Mesodermal cell (in vitro differentiated cells): ENCODE data around the gene THOC3.
"Not testable (repeated sequence)": the region's sequence is repeated elsewhere in the genome, so short reads cannot be mapped to it uniquely, and the experiment has no call there.

Source experiments
- H3K27ac ChIP-seq: 2 replicates; pipeline ENCODE4 v1.7.0; 2013; ENCODE audit warnings: mild to moderate bottlenecking, low read depth, low read length, moderate library complexity; ENCODE audit not compliant: severe bottlenecking
- H3K36me3 ChIP-seq: 2 replicates; pipeline ENCODE4 v1.7.1; 2013; ENCODE audit warnings: mild to moderate bottlenecking, low read length, moderate library complexity; ENCODE audit not compliant: control insufficient read depth, insufficient read depth
- H3K4me1 ChIP-seq: one replicate; pipeline ENCODE4 v1.7.1; 2013; ENCODE audit warnings: mild to moderate bottlenecking, low read length; ENCODE audit not compliant: insufficient read depth, control insufficient read depth, poor library complexity, severe bottlenecking
- H3K4me3 ChIP-seq: 2 replicates; pipeline ENCODE4 v1.7.0; 2013; ENCODE audit warnings: low read length, control low read depth, mild to moderate bottlenecking; ENCODE audit not compliant: insufficient read depth, poor library complexity, severe bottlenecking; ENCODE audit errors: extremely low read depth
- H3K9me3 ChIP-seq: 2 replicates; pipeline ENCODE4 v1.7.1; 2013; ENCODE audit warnings: mild to moderate bottlenecking, low read length, moderate library complexity; ENCODE audit not compliant: control insufficient read depth
- WGBS, 2 experiments: methylation state at CpG; one replicate each; pipeline ENCODE4 v1.1.5; 2013; ENCODE audit warnings: missing lambda C conversion rate in 2 of 2; ENCODE audit not compliant: insufficient coverage in 2 of 2; 5-methylcytosine and 5-hydroxymethylcytosine counted together

Gene THOC3

DNA sequence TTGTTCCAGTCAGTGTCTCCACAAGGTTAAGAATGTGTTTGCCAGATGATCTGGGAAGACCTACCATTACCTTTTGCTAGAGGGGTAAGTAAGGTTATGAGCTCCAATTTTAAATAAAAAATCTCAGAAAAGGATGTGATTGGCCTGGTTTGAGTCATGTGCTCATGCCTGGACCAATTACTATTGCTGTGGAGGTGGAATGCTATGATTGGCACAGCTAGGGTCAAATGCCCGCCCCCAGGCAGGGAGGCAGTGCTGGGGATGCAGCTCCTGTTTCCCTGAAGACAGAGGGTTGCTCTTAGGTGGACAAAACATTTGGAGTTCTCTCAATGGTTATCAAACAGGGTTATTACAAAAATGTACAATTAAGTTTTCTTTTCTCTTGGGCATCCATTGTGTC lies 29.6 kb downstream of the THOC3 start:
- H3K4me1 ChIP-seq, H3K27ac ChIP-seq, H3K4me3 ChIP-seq, H3K9me3 ChIP-seq, H3K36me3 ChIP-seq: not testable (repeated sequence)
- no CpG with 5 or more reads among the region's 1 CpG for WGBS, 2 experiments

DNA sequence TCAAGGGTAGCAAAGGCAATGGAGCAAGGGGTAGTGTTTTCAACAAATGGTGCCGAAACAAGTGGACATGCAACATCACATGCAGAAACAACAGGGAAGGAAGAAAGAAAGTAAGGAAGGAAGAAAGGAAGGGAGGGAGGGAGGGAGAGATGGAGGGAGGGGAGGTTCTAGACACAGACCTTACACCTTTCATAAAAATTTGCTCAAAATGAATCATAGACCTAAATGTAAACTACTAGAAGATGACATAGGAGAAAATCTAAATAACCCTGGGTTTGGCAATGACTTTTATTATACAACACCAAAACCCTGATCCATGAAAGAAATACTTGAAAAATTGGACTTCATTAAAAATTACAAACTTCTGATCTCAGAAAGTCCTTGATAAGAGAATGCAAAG lies 39.4 kb downstream of the THOC3 start:
- not testable (repeated sequence) for H3K9me3 ChIP-seq, H3K36me3 ChIP-seq, H3K4me1 ChIP-seq, H3K27ac ChIP-seq, H3K4me3 ChIP-seq
- no CpG with 5 or more reads among the region's 1 CpG for WGBS, 2 experiments

DNA sequence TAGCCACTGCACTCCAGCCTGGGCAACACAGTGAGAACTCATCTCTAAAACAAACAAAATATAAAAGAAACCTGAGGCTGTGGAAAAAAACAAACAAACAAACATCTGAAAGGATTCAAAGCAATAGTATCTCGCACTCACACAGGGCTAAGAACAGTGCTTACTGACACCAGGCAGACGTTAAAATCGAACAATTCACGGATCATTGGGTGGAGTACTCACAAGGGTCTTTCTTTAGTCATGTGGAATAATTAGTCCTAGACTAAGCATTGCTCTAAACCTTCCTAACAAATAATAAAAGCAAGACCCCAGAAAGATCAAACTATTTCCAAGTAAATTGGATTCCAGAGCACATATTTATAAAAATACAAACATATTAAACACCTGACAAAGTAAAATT lies 43.0 kb downstream of the THOC3 start:
- not testable (repeated sequence) for H3K9me3 ChIP-seq, H3K27ac ChIP-seq, H3K4me3 ChIP-seq, H3K36me3 ChIP-seq
- WGBS, 2 experiments: 100% methylated on average over 1 to 4 of the region's 4 CpGs
- H3K4me1 ChIP-seq: peaks cover 23% of the 10 kb centered on the region

DNA sequence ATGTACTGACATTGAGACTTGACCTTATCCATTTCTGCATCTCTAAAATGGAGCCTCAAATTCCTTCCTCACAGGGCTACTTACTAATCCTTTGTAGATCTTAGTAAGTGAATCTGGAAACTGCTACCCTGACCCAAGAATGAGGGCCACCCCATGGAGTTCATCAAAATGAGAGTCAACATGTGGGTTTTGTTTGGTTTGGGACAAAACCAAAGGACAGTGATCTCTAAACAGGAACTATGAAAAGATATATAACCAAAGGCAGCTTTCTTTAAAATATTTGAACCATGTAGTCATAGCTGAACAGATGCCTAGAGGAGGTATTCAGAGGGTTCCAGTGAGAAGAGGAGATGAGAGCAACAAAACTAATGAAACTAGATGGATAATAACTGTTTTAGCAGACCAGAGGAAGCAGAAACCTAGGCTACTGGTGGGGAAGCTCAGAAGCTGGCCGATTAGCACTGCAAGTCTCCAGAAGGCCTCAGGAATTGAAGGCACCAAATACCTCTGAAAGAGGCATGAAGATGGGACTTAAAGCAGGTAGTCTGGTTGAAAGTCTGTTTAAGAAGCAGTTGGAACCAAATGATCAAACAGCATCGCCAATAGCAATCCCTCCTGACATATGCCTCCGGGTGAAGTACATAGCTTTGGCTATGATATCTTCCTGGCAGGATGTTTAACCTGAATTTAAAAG lies 45.8 kb downstream of the THOC3 start:
- no peaks in the 10 kb centered on the region for H3K9me3 ChIP-seq
- WGBS, 2 experiments: 94 to 97% methylated on average over 3 of the region's 3 CpGs

DNA sequence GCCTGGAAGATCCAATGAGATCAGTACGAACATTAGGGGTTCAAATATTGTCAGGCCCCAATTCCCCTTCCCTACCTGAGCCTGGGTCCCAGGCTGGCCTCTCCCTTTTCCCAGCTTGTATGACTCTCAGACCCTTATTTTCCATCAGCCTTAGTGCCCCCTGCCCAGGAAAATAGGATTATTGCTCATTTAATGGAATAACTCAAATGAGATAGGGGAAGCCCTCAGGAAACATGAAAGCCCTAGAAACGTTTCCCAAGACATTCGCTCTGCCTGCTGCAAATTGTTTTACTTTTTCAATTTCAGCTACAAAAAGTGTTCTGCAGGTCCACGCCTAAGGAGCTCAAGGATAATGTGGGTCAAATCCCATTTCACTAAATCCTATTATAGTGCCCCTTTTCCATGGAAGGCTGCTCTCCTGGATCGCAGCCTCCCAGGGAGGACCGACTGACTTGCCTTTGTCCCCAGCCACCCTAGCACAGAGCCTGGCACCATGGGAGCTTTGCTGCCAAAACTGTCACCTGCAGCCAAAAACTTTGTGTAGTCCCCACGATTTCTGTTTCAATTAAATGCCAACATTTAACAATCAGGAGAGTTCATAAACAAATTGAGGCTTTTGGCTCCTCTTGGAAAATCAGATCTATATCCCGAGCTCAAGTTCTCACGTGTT lies 46.9 kb downstream of the THOC3 start:
- 87 to 91% methylated on average over 9 of the region's 9 CpGs for WGBS, 2 experiments
- no peak overlapping the region for H3K4me3 ChIP-seq
- peaks cover 23% of the 10 kb centered on the region for H3K4me1 ChIP-seq
- H3K27ac ChIP-seq: no peak overlapping the region
- no peaks in the 10 kb centered on the region for H3K9me3 ChIP-seq
- H3K36me3 ChIP-seq: no peaks in the 10 kb centered on the region

More for the DNA sequence above, 45.8 kb downstream of the THOC3 start:
- no peak overlapping the region for H3K4me3 ChIP-seq
- no peaks in the 10 kb centered on the region for H3K36me3 ChIP-seq
- peaks cover 23% of the 10 kb centered on the region for H3K4me1 ChIP-seq
- peak overlapping the region; percentile 55 for H3K27ac ChIP-seq

DNA sequence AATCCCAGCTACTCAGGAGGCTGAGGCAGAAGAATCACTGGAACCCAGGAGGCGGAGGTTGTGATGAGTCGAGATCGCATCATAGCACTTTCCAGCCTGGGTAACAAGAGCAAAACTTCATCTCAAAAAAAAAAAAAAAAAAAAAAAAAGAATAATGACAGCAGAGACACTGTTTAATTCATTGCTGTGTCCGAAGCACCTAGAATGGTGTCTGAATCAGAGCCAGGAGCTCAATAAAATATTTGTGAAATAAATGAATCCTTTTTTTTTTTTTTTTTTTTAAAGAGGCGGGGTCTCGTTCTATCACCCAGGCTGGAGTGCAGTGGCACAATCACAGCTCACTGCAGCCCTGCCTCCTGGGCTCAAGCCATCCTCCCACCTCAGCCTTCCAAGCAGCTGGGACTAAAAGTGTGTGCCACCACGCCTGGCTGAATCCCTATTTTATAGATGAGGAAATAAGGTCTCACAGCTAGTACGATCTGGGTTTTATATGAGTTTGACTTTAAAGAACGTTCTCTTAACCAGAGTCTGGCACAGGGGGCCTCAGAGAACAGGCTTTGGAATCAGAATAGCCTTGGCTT lies 47.8 kb downstream of the THOC3 start:
- no peak overlapping the region for H3K27ac ChIP-seq
- H3K9me3 ChIP-seq: no peaks in the 10 kb centered on the region
- H3K4me3 ChIP-seq: no peak overlapping the region
- 89 to 95% methylated on average over 6 to 8 of the region's 9 CpGs for WGBS, 2 experiments
- H3K4me1 ChIP-seq: peaks cover 23% of the 10 kb centered on the region
- no peaks in the 10 kb centered on the region for H3K36me3 ChIP-seq

DNA sequence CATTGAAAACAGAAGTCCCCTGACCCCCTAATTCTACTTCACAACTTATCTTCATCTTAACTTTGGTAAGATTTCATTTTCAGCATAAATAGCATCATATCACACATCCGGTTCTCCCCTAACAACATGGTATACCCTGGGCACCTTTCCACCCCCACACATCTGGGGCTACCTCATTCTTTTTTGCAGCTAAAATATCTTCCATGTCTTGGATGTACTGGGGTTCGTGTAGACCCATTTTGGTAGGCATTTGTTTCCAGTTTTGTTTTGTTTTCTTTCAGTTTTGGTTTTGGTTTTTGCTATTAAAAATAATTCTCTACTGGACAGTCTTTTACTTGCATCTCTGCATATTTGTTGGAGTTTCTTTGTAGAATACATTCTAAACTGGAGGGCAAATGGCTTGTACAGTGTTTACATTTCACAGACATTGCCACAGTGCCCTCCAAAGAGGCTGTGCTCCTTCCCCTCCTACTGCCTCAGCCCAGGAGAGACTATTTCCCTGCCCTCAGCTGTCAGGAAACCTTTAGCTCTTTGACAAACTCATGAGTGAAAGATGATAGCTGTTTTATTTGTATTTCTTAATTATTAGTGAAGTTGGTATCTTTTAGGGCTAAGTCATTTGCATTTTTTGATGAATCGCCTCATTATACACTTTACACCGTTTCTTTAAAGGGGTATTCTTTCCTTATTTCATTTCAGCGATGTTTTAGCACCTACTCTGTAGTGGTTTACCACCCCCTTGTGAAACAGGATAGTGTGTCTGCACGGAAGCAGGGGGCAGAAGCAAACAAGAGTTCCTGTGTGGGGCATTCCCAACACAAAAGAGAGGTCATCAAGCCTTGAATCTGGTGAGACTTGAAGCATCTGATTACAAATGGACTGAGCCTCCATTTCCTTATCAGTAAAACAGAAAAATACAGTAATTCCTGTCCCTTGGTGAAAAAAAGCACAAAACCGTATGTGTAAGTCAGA lies 52.8 kb downstream of the THOC3 start:
- H3K36me3 ChIP-seq, H3K4me3 ChIP-seq, H3K4me1 ChIP-seq, H3K9me3 ChIP-seq, H3K27ac ChIP-seq: not testable (repeated sequence)
- WGBS, 2 experiments: 50 to 78% methylated on average over 1 of the region's 7 CpGs

DNA sequence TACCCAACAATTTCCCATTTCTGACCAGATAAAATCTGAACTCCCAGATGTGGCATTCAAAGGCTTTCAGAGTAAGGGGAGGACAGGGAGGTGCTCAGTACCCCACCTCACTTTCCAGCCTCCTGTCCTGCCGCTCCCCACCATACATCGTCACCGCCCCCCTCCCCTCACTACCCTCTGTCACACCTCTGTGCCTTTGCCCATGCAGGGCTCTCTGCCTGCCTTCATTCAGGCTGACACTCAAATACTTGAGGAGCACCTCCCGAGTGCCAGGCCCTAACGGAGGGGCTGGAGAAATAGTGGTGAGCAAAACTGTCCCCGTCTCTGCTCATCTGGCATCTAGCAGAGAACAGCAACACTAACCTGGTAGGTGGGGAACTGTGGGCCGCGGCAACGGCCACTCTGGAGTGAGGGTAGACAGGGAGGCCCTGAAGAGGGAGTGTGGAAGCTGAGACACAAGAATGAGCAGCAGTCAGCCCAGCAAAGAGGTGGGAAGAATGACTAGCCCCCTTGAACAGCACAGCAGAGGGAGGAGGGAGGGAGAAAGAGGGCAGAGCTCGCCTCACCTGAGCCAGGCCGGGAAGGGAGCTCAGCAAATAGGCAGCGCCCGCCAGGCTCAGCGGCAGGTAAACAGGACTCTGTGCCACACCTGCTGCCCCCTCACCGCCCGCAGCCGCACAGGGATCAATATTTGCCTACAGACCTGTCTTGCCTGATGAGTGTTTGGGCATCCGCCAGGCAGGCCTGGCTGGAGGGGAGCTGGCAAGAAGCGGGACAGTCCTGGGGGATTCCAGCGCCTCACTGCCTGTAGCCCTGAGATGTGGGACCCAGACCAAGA lies 54.1 kb downstream of the THOC3 start:
- H3K27ac ChIP-seq, H3K36me3 ChIP-seq, H3K4me3 ChIP-seq, H3K9me3 ChIP-seq, H3K4me1 ChIP-seq: not testable (repeated sequence)
- 100% methylated on average over 2 of the region's 20 CpGs; no CpG with 5 or more reads in 1 of the 2 experiments for WGBS, 2 experiments

DNA sequence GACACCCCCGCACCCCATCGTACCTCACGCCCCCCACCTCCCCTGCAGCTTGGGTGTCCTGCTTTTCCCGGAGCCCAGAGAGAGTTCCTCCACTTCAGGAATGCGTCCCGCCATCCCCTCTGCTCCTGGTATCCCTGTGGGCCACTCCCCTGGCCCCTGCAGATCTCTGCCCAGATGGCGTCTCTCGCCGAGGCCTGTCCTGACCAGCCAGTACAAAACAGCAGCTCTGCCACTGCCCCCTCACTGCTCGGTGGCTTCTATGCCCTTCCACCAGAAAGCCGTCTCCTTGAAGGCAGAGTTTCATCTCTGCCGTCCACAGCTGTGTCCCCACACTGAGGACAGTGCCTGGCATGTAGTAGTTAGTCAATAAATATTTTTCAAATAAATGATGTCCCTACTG lies 58.0 kb downstream of the THOC3 start:
- not testable (repeated sequence) for H3K9me3 ChIP-seq, H3K36me3 ChIP-seq, H3K27ac ChIP-seq, H3K4me3 ChIP-seq, H3K4me1 ChIP-seq
- WGBS, 2 experiments: 61 to 70% methylated on average over 7 to 8 of the region's 12 CpGs
